HG03175 (cell line): ENCODE measurements around the gene OR10A6.

ENCODE experiments used
- ATAC-seq: cut with Tn5 transposase; IDR thresholded peaks from one replicate; pipeline ENCODE4 v1.9.1; 2021; ENCODE audit warnings: mild to moderate bottlenecking, moderate library complexity; ENCODE audit not compliant: unreplicated experiment

The OR10A6 gene

DNA sequence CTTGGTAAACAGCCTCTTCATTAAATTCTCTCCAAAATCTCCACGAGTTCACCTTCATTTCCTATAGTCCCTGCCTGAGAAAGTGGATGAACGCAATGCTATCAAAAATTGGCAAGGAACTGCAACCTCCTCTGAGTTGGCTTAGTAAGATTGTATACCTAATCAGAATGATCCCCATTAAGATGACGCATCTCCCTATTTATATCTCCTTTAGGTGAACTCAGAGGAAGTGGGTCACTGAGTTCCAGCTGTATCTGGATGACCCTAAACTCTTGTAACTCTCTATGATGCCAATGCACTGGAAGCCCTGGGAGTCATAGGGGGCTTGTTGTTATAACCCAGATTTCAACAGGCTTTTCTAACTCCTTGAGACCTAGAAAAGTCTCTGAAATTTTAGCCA, 48.2 kb downstream of the OR10A6 start:
- ATAC-seq = no peak
